Kidney epithelial cell (primary cell): ENCODE results near the gene NTRK3. TPM values are rescaled to one million over a fixed set of nuclear protein-coding genes. Genes with fewer than 3 reads are reported as not detected.

ENCODE experiments used
- DNase-seq: peaks from one replicate; pipeline ENCODE4 v3.0.0-alpha.2; 2010; ENCODE audit warnings: low read depth
- H3K27me3 ChIP-seq: 2 replicates; pipeline ENCODE4 v1.6.0; 2011; ENCODE audit warnings: low read length; ENCODE audit not compliant: control insufficient read depth, insufficient read depth
- H3K36me3 ChIP-seq: 2 replicates; pipeline ENCODE4 v1.5.1; 2011; ENCODE audit warnings: low read length; ENCODE audit not compliant: control insufficient read depth, insufficient read depth
- H3K4me3 ChIP-seq: 2 replicates; pipeline ENCODE4 v1.5.1; 2011; ENCODE audit warnings: low read depth, mild to moderate bottlenecking, control low read depth, low read length
- total RNA-seq: library from RNA; depleted of rRNA; stranded (reverse); fragments of >200 nt; gene quantifications from 2 replicates; pipeline ENCODE4 v1.2.3, GENCODE V29; 2015
- TF ChIP-seq, protein P1 (sequence below): IDR thresholded peaks from 2 replicates; pipeline ENCODE4 v1.5.1; 2011; ENCODE audit warnings: mild to moderate bottlenecking, moderate library complexity, low read length, control low read depth, inconsistent platforms; ENCODE audit not compliant: insufficient read depth, poor library complexity, severe bottlenecking

NTRK3 gene
- total RNA-seq, 1 donor from 2014 or later, result not detected

DNA sequence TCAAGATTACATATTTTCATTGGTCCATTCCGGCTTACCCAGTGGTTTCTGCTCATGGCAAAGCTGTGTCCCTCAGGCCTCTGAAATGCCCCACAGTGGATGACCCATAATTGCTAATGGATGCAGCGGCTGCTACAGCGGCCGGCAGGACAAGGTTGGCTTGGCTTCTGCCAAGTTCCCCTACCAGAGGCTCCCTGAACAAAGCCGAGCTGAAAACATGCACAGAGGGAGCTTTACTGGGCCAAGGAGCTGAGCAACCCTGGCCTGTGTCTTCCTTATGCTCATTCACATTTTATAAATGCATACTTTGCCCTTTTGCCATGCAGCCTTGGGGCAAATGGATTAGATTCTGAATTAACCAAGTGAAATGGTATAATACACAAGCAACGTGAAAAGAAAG is 150.5 kb downstream of the NTRK3 start:
- Histone ChIP-seq H3K36me3 (no peaks in the 10 kb centered on the region), H3K4me3 (no peak overlapping the region), H3K27me3 (no peaks in the 10 kb centered on the region)
- TF ChIP-seq, protein P1, sequence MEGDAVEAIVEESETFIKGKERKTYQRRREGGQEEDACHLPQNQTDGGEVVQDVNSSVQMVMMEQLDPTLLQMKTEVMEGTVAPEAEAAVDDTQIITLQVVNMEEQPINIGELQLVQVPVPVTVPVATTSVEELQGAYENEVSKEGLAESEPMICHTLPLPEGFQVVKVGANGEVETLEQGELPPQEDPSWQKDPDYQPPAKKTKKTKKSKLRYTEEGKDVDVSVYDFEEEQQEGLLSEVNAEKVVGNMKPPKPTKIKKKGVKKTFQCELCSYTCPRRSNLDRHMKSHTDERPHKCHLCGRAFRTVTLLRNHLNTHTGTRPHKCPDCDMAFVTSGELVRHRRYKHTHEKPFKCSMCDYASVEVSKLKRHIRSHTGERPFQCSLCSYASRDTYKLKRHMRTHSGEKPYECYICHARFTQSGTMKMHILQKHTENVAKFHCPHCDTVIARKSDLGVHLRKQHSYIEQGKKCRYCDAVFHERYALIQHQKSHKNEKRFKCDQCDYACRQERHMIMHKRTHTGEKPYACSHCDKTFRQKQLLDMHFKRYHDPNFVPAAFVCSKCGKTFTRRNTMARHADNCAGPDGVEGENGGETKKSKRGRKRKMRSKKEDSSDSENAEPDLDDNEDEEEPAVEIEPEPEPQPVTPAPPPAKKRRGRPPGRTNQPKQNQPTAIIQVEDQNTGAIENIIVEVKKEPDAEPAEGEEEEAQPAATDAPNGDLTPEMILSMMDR, result no peak
- DNase-seq, result no peak

DNA sequence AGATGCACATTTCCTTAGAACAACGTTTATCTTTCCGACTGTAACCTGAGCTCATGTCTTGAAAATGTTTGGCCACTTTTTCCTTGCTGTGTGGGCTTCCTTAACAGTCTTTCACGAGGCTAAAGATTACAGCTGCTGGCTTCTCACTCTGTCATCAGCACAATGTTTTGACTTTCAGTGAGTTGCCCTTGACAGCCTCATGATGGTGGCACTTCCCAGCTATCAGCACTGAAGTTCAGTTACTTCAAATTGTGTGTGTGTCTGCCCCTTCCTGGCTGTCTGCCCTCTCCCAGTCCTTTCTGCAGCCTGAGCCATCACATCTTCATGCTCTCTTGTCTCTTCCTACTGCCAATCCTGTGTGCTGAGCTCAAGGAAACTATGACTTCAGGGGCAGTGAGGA is 152.2 kb downstream of the NTRK3 start:
- Histone ChIP-seq H3K4me3 (no peak overlapping the region), H3K27me3 (no peaks in the 10 kb centered on the region), H3K36me3 (no peaks in the 10 kb centered on the region)
- TF ChIP-seq, protein P1, result no peak
- DNase-seq, result no peak

- no peak for DNase-seq
- H3K36me3 ChIP-seq, result no peaks in the 10 kb centered on the region
- no peak overlapping the region for H3K4me3 ChIP-seq
- TF ChIP-seq, protein P1, result no peak
- H3K27me3 ChIP-seq, result no peaks in the 10 kb centered on the region
Observed at GRCh38 chr15:88100181-88100580, 156.4 kb downstream of the NTRK3 start.

DNA sequence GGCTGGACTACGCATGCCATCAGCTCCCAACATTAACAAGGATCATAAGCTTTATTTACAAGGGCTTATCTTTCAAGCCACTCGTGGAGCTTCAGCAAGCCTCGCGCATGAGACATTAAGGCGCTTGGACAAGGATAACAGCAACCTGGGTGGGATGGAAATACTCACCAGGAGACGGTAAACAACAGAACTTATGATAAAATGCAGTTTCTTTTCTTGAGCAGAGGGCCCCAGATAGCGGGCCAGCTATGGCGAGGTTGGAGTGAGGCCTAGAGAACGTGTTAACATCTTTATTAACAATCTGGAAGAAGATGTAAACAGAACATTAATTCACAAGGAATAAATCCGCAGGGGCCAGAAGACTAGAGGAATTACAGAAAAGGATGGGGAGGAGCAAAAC is 158.2 kb downstream of the NTRK3 start:
- Histone ChIP-seq H3K36me3 (no peaks in the 10 kb centered on the region), H3K27me3 (no peaks in the 10 kb centered on the region), H3K4me3 (no peak overlapping the region)
- TF ChIP-seq, protein P1, result no peak
- no peak for DNase-seq

GRCh38 chr15:88091444-88092016 is 165.0 kb downstream of the NTRK3 start:
- Histone ChIP-seq H3K27me3 (no peaks in the 10 kb centered on the region), H3K36me3 (no peaks in the 10 kb centered on the region), H3K4me3 (no peak overlapping the region)
- no peak for DNase-seq
- TF ChIP-seq, protein P1, result no peak

GRCh38 chr15:88090481-88091011 is 166.0 kb downstream of the NTRK3 start:
- Histone ChIP-seq H3K27me3 (no peaks in the 10 kb centered on the region), H3K36me3 (no peaks in the 10 kb centered on the region), H3K4me3 (no peak overlapping the region)
- DNase-seq, result no peak
- TF ChIP-seq, protein P1, result no peak
